HG02763 (cell line): ENCODE measurements around the gene GK.
A peak's percentile ranks its signal among the peaks of the same experiment; 100 is the strongest.
"Not testable (repeated sequence)": the region's sequence is repeated elsewhere in the genome, so short reads cannot be mapped to it uniquely, and the experiment has no call there.

Source experiments
- ATAC-seq: cut with Tn5 transposase; IDR thresholded peaks from one replicate; pipeline ENCODE4 v1.9.1; 2021; ENCODE audit warnings: mild to moderate bottlenecking, moderate library complexity; ENCODE audit not compliant: unreplicated experiment

GK gene

GRCh38 chrX:30653415-30654131 is at the start of gene GK:
TSS of gene GK (plus strand) at chrX:30653423. CDS start at chrX:30653538, 115 bp downstream.
- ATAC-seq = peak; percentile 4

DNA sequence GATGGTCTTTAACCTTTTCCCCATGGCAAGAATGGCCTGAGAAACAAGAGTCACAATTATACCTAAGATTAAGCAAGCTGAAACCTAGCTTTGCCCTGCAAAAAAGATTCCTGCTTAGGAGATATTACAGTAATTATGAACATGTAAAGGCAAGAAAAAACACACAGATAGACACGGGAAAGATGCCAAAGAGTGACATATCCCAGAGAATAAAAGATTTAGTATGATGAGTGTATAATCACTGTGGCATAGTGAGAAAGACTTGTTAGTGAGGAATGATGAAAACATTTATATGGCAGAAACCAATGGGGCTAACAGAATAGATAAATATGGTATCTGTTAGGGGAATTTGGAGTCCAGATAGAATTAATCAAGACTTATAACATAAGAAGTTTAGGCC is 46.1 kb upstream of the GK start:
- ATAC-seq = no peak

- no peak for ATAC-seq
These were observed 43.2 kb upstream of the GK start for GRCh38 chrX:30610026-30610425.

DNA sequence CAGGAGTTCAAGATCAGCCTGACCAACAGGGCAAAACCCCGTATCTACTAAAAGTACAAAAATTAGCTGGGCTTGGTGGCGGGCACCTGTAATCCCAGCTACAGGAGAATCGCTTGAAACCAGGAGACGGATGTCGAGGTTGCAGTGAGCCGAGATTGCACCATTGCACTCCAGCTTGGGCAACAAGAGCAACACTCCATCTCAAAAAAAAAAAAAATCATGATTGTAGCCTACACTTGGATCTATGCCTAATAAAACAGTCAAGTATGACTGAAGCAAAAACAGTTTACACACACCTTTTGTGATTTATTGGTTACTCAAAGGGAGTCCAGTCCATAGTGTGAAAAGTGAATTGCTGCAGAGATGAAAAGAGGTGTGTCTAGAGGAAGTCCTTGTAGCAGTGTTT is 41.0 kb upstream of the GK start:
- ATAC-seq = no peak

GRCh38 chrX:30613721-30614120 is 39.5 kb upstream of the GK start:
- ATAC-seq = no peak

DNA sequence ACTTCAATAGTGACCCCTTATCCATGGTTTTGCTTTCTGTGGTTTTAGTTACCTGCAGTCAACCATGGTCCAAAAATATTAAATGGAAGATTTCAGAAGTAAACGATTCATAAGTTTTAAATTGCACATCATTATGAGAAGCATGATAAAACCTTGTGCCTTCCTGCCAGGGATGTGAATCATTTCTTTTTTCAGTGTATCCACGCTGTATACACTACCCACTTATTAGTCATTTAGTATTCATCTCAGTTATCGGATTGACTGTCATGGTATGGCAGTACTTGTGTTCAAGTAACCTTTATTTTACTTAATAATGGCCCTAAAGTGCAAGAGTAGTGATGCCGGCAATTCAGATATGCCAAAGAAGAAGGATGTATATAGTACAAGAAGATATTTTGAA is 38.0 kb upstream of the GK start:
- ATAC-seq = no peak

GRCh38 chrX:30618160-30618765 is 35.0 kb upstream of the GK start:
- no peak for ATAC-seq

GRCh38 chrX:30620125-30620524 is 33.1 kb upstream of the GK start:
- no peak for ATAC-seq

DNA sequence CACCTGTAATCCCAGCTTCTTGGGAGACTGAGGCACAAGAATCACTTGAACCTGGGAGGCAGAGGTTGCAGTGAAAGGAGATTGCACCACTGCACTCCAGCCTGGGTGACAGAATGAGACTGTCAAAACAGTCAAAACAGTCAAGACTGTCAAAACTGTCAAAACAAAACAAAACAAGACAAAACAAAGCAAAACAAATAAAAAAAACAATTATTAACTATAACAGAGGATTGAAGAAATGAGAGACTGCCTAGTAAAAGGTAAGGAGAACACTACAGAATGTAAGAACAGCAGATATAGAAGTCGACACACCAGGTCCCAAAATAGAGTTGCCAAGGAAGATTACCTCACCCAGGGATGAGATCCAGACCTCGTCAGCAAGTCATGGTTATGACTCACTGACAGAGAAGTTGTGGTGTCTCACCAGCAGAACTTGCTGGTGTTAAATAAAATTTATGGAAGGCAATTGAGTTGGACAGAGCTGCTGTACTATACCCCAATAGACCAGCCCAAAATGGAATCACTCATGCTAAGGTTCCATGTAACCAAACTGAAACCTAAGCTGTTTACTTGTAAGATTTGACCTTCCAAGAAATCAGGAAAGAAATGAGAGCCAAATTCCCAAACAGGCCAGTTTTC is 32.1 kb upstream of the GK start:
- no peak for ATAC-seq

DNA sequence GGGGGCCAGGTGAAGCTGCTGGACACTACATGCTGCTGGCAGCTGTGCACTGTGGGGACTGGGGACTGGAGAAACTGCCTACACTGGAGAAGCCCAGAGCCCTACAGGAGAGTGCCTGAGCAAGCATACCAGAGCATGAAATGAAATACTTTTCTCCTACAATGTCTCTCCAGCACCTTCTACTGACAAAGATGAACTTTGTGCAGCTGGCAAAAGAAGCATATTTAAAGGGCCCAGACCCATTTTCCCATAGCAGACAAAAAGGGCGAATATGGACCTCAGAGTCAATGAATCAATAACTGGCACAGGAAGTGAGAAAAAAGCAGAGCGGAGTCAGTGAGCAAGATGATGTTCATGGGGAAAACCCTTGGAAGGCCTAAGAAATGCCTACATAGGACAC is 30.9 kb upstream of the GK start:
- ATAC-seq = no peak

GRCh38 chrX:30626402-30626801 is 26.8 kb upstream of the GK start:
- ATAC-seq = no peak

GRCh38 chrX:30627818-30628652 is 25.2 kb upstream of the GK start:
- ATAC-seq = no peak

GRCh38 chrX:30634070-30634469 is 19.2 kb upstream of the GK start:
- not testable (repeated sequence) for ATAC-seq

- no peak for ATAC-seq
These were observed 17.6 kb upstream of the GK start for GRCh38 chrX:30635630-30636029.

DNA sequence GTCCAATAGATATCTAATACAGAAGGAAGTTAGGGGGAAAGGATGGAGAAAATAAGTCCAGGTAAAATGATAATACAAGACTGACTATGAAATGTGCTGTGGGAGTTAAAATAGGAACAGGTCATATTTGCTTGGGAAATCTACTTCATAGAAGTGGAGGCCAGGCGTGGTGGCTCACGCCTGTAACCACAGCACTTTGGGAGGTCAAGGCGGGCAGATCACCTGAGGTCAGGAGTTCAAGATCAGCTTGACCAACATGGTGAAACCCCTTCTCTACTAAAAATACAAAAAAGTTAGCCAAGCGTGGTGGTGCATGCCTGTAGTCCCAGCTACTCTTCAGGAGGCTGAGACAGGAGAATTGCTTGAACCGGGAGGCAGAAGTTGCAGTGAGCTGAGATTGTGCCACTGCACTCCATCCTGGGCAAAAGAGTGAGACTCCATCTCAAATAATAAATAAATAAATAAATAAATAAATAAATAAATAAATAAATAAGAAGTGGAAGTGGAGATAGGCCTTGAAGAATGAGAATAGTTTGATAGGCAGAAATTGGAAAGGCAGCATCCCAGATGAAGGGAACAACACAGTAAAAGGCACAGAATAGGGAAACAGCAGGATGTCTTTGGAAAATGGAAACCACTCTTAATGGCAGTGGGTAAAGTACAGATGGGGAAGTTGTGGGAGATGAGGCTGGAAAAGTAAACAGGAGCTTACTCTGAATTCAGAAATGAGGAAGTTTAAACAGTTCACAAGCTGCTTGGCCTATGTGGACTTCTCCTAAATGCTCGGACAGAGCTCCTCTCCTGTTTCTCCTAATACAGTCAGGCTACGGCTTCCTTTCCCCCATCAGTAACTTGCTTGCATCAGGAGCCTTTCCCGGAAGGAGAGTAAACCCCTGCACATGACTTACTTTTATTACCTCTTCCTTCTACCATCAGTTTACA is 15.1 kb upstream of the GK start:
- ATAC-seq = no peak

DNA sequence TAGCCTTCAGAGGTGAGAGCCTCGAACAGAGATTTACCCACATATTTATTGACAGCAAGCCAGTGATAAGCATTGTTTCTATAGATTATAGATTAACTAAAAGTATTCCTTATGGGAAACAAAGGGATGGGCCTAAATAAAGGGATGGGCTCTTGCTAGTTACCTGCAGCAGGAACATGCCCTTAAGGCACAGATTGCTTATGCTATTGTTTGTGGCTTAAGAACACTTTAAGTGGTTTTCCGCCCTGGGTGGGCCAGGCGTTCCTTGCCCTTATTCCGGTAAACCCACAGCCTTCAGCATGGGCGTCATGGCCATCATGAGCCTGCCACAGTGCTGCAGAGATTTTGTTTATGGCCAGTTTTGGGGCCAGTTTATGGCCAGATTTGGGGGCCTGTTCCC is 13.5 kb upstream of the GK start:
- not testable (repeated sequence) for ATAC-seq

- ATAC-seq = no peak
These were observed 10.6 kb upstream of the GK start for GRCh38 chrX:30642642-30643041.

- no peak for ATAC-seq
These were observed 9.9 kb upstream of the GK start for GRCh38 chrX:30643313-30643821.

DNA sequence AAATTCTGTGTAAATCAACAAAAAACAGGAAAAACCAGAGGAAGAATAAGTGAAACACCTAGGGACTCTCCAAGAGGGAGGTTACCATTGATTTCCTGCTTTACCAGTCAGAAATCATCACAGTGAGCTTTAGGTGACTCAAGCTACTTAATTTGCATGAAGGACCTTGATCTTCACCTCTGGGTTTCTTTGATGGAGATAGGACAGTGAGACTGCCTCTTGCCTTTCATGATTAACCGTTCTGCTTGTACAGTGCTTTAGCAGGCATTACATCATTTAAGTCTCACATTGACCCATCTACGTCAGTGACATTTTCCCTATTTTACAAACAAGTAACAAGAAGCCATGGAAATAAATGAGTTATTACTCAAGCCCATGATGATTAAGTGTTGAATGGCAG is 3.4 kb upstream of the GK start:
- ATAC-seq = no peak
